OCI-LY7 (cell line): ENCODE results near the gene CD52. TPM values are rescaled to one million over a fixed set of nuclear protein-coding genes. Genes with fewer than 3 reads are reported as not detected.

ENCODE experiments used
- BruUV-seq: library from RNA; stranded (reverse); fragments of 400-500 nt; replicated peaks from 2 replicates; lab custom pipeline; 2021; lab: Mats Ljungman, UMichigan
- CTCF ChIA-PET: fragments of 300-600 bp; sonication (Branson Sonifier 250); formaldehyde crosslinking; loops from one replicate; lab custom pipeline; 2022; ENCODE audit warnings: antibody characterized with exemption; ENCODE audit not compliant: unreplicated experiment; lab: Charles Lee
- POLR2A ChIA-PET: fragments of 300-600 bp; sonication (Branson Sonifier 250); formaldehyde crosslinking; loops from one replicate; lab custom pipeline; 2022; ENCODE audit warnings: antibody characterized with exemption; lab: Charles Lee
- DNase-seq: peaks from one replicate; pipeline ENCODE4 v3.0.0-alpha.2; 2015; ENCODE audit warnings: low spot score
- H2AFZ ChIP-seq: fragments of 200-600 bp; sonication (generic), shearing (Covaris generic); 2 replicates; pipeline ENCODE4 v1.6.1; 2014; ENCODE audit warnings: mild to moderate bottlenecking, antibody characterized with exemption, low read length, moderate library complexity
- H3K27ac ChIP-seq: fragments of 200-600 bp; sonication (generic); 2 replicates; pipeline ENCODE4 v1.5.1; 2014; ENCODE audit warnings: mixed run types, low read depth, mild to moderate bottlenecking, moderate library complexity, low read length, inconsistent platforms; ENCODE audit not compliant: poor library complexity, severe bottlenecking
- H3K36me3 ChIP-seq: fragments of 200-600 bp; sonication (generic); 2 replicates; pipeline ENCODE4 v1.6.1; 2014; ENCODE audit warnings: mild to moderate bottlenecking, antibody characterized with exemption, low read length, moderate library complexity, mixed read lengths; ENCODE audit not compliant: insufficient read depth
- H3K4me1 ChIP-seq: fragments of 200-600 bp; sonication (generic); 2 replicates; pipeline ENCODE4 v1.5.1; 2014; ENCODE audit warnings: mild to moderate bottlenecking, low read length; ENCODE audit not compliant: insufficient read depth, poor library complexity, severe bottlenecking
- H3K4me2 ChIP-seq: fragments of 200-600 bp; sonication (generic); 2 replicates; pipeline ENCODE4 v1.6.1; 2014; ENCODE audit warnings: mild to moderate bottlenecking, low read length
- H3K4me3 ChIP-seq: fragments of 200-600 bp; sonication (generic); 2 replicates; pipeline ENCODE4 v1.5.1; 2014; ENCODE audit warnings: mild to moderate bottlenecking, low read depth, low read length; ENCODE audit not compliant: poor library complexity, severe bottlenecking
- H3K79me2 ChIP-seq: fragments of 200-600 bp; sonication (generic); 2 replicates; pipeline ENCODE4 v1.6.1; 2016; ENCODE audit warnings: low read depth, mild to moderate bottlenecking, low read length, moderate library complexity, mixed read lengths; ENCODE audit not compliant: insufficient read depth
- H3K9me2 ChIP-seq: fragments of 200-600 bp; sonication (generic); 2 replicates; pipeline ENCODE4 v1.6.1; 2016; ENCODE audit warnings: mild to moderate bottlenecking, low read length, mixed read lengths; ENCODE audit not compliant: insufficient read depth
- H3K9me3 ChIP-seq: fragments of 200-600 bp; sonication (generic); 2 replicates; pipeline ENCODE4 v1.6.1; 2014; ENCODE audit warnings: mild to moderate bottlenecking, mixed run types, low read length, mixed read lengths
- H4K20me1 ChIP-seq: fragments of 200-600 bp; sonication (generic); 2 replicates; pipeline ENCODE4 v1.6.1; 2014; ENCODE audit warnings: mild to moderate bottlenecking, antibody characterized with exemption, low read length, moderate library complexity, mixed read lengths; ENCODE audit not compliant: insufficient read depth
- EZH2phosphoT487 ChIP-seq: fragments of 200-600 bp; sonication (generic); IDR thresholded peaks from 2 replicates; pipeline ENCODE4 v1.6.1; 2018; ENCODE audit warnings: low read depth, borderline replicate concordance, mild to moderate bottlenecking, mixed run types, antibody characterized with exemption, low read length, moderate library complexity, mixed read lengths
- intact Hi-C: fragments of 100-400 bp; cut with micrococcal nuclease; formaldehyde crosslinking; loops from one replicate; pipeline ENCODE4 v1.10.0; 2022; ENCODE audit not compliant: unreplicated experiment
- total RNA-seq, 2 experiments: library from RNA; depleted of rRNA in 1 of 2; stranded (reverse); fragments of >200 nt in 1 of 2; shearing (Covaris generic) in 1 of 2; gene quantifications; 2 replicates each; pipeline ENCODE4 v1.2.3, GENCODE V29; 2014 to 2022
- TF ChIP-seq, protein P1 (sequence below): fragments of 200-600 bp; sonication (generic); conservative IDR thresholded peaks from 2 replicates; pipeline ENCODE4 v1.5.1; 2014; ENCODE audit warnings: mild to moderate bottlenecking, antibody characterized with exemption, low read length, moderate library complexity, mixed read lengths

The CD52 gene
- total RNA-seq, 2 experiments from 2014 or later = 470 to 769 TPM

DNA sequence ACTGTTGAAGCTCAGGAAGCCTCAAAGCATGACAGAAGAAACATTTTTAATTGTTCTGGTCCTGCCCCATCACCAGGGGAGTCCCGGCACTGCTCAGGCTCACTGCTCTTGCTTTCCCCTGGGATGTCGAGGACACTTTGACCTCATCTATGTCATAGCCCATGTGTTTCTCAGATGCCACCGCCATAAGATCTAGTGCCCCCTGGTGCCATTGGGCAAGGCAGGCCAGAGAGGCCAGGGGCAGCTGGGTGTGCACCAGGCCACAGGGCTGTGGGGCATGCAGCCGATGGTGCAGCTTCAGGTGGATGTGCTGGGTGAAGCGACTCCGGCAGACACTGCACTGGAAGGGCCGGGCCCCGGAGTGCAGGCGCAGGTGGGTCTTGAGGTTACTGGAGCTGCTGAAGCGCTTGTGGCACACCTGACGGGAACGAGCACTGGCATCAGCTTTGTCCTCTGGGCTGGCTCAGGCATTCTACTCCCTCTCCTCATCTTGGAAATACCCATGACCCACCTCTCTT lies 43.9 kb downstream of the CD52 start:
- Histone ChIP-seq H3K9me3 (no peaks in the 10 kb centered on the region), H2AFZ (no peak overlapping the region), H3K79me2 (no peaks in the 10 kb centered on the region), H4K20me1 (no peaks in the 10 kb centered on the region), H3K27ac (no peak overlapping the region), H3K4me3 (no peak overlapping the region), H3K4me1 (peaks cover 9% of the 10 kb centered on the region), H3K36me3 (no peaks in the 10 kb centered on the region), H3K9me2 (no peaks in the 10 kb centered on the region), H3K4me2 (no peak overlapping the region)
- no peak for TF ChIP-seq EZH2phosphoT487
- TF ChIP-seq, protein P1, sequence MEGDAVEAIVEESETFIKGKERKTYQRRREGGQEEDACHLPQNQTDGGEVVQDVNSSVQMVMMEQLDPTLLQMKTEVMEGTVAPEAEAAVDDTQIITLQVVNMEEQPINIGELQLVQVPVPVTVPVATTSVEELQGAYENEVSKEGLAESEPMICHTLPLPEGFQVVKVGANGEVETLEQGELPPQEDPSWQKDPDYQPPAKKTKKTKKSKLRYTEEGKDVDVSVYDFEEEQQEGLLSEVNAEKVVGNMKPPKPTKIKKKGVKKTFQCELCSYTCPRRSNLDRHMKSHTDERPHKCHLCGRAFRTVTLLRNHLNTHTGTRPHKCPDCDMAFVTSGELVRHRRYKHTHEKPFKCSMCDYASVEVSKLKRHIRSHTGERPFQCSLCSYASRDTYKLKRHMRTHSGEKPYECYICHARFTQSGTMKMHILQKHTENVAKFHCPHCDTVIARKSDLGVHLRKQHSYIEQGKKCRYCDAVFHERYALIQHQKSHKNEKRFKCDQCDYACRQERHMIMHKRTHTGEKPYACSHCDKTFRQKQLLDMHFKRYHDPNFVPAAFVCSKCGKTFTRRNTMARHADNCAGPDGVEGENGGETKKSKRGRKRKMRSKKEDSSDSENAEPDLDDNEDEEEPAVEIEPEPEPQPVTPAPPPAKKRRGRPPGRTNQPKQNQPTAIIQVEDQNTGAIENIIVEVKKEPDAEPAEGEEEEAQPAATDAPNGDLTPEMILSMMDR = no peak
- no peak for DNase-seq
- intact Hi-C loops = loop anchor here (2.0 kb wide), 1 partner anchor 41 kb away; no protein-coding TSS in a partner anchor
- ChIA-PET POLR2A (no interaction called here), CTCF (interaction anchor here (0.5 kb wide), 1 partner anchor 12 kb away, joined by 3 read pairs; no protein-coding TSS in a partner anchor)
- no TSS peak for BruUV-seq

DNA sequence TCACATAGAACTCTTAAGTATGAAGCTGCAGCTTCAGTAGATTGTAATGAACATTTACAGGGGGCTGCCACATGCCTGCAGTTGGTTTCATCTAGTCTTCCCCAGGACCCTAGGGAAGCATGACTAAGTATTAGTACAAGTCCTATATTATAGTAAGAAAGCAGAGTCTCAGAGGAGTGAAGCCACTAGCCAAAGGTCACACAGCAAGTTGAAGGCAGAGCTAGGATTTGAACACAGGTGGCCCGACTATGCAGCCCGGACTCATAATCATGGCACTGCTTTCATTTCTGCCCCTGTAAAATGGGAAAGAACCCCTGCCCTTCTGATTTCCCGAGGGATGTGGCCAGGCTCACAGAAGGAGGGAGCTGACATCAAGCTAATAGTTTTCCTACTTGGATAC lies 44.6 kb downstream of the CD52 start:
- no peaks in the 10 kb centered on the region for H3K36me3 ChIP-seq
- TF ChIP-seq, protein P1 = no peak
- no peak for TF ChIP-seq EZH2phosphoT487
- POLR2A ChIA-PET = no interaction called here
- H3K9me3 ChIP-seq = no peaks in the 10 kb centered on the region
- H3K27ac ChIP-seq = no peak overlapping the region
- H4K20me1 ChIP-seq = no peaks in the 10 kb centered on the region
- H3K4me3 ChIP-seq = no peak overlapping the region
- H3K4me1 ChIP-seq = peaks cover 9% of the 10 kb centered on the region
- CTCF ChIA-PET = interaction anchor here (0.5 to 0.7 kb wide), 2 partner anchors 11 to 12 kb away, joined by 3 read pairs; no protein-coding TSS in a partner anchor
- BruUV-seq = no TSS peak
- no peak for DNase-seq
- no peak overlapping the region for H3K4me2 ChIP-seq
- H2AFZ ChIP-seq = no peak overlapping the region
- no peaks in the 10 kb centered on the region for H3K9me2 ChIP-seq
- no peaks in the 10 kb centered on the region for H3K79me2 ChIP-seq
- intact Hi-C loops = loop anchor here (2.0 kb wide), 1 partner anchor 42 kb away; no protein-coding TSS in a partner anchor
